ENCODE data around the gene SGSM1. TPM values are rescaled to one million over a fixed set of nuclear protein-coding genes. Genes with fewer than 3 reads are reported as not detected.

SGSM1 gene
- polyA plus RNA-seq, 1 of the 3 experiments (the other 2 are of a cell fraction), result 0.15 TPM

DNA sequence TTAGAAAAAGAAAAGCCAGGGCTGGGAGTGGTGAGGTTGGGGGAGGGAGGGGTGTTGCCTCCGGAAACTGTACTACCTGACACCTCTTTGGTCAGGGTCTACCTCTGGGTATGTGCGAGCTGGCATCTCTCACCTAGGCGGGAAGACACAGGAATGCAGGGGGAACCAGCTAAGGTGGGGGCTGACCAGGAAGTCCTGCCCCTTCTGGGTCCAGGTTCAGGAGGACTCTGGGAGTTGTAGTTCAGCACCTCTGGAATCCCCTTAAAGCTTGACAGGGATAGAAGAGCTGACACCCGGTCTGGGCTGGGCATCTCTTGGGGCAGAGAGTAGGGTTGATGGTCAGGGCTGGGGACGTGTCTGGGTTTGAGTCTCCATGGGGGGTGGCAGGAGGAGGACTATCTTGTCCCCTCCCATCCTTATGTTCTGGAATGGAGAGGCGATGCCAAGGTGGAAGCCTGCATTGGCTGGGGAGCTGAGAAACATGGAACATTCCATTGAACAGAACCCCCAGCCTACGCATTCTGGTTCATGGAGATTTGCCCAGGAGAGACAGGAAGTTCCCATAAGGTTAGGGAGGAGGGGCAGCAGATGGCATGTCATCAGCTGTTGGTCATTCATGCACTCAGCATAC lies 144.4 kb downstream of the SGSM1 start:
- 42% methylated on average over 6 of the region's 7 CpGs for whole genome bisulfite sequencing (ENCODE audit: low lambda C conversion rate)
- H3K9ac ChIP-seq, result no peak overlapping the region
- H3K36me3 ChIP-seq (replicated peaks in 1 of 2; ENCODE audit: control insufficient read depth in 1 of 2, insufficient read depth in 2 of 2, low read length in 1 of 2), result no peaks in the 10 kb centered on the region
- H3K4me2 ChIP-seq, result no peak overlapping the region
- H3K4me3 ChIP-seq (ENCODE audit: low read depth in 2 of 2, low read length in 1 of 2), result no peak overlapping the region
- ChIA-PET CTCF (interaction anchor here (0.7 to 20.1 kb wide), 11 partner anchors 10 to 119 kb away, joined by 3 to 513 read pairs (median 4); no protein-coding TSS in a partner anchor), POLR2A (no interaction called here)
- DNase-seq, result peak; percentile 53
- TF ChIP-seq FOSL2 (IDR thresholded peaks at IDR 0.05; ENCODE audit: borderline replicate concordance, low read depth) (no peak), GABPA (IDR thresholded peaks at IDR 0.05; ENCODE audit: low read depth) (peak; percentile 74), ELF1 (IDR thresholded peaks at IDR 0.05) (peak; percentile 56)
- no peaks in the 10 kb centered on the region for H3K9me2 ChIP-seq
- H3K79me2 ChIP-seq (ENCODE audit: insufficient read depth), result peaks cover 28% of the 10 kb centered on the region; the same call in 1 of the 2 replicates
- H3K27ac ChIP-seq (ENCODE audit: low read depth in 2 of 2, low read length in 1 of 2), result no peak overlapping the region
- peak overlapping the region; percentile 51; the same call in 1 of the 2 replicates for H2AFZ ChIP-seq (ENCODE audit: low read depth)
- H3K27me3 ChIP-seq (ENCODE audit: insufficient read depth), result no peaks in the 10 kb centered on the region
- H3F3A ChIP-seq (replicated peaks; ENCODE audit: insufficient read depth), result peaks cover 6% of the 10 kb centered on the region
- no peaks in the 10 kb centered on the region for H4K20me1 ChIP-seq (ENCODE audit: insufficient read depth)
- no peaks in the 10 kb centered on the region for H3K9me3 ChIP-seq
- H3K4me1 ChIP-seq (ENCODE audit: control insufficient read depth in 1 of 2, insufficient read depth in 2 of 2, low read depth in 1 of 2, low read length in 1 of 2), result peaks cover 14 to 15% of the 10 kb centered on the region in 2 experiments; a peak in 3 of 4 replicates

- ChIA-PET CTCF (interaction anchor here (0.7 to 20.1 kb wide), 18 partner anchors 10 to 179 kb away, joined by 3 to 513 read pairs (median 4); no protein-coding TSS in a partner anchor), POLR2A (no interaction called here)
- DNase-seq, result peak; percentile 99
- Histone ChIP-seq H3F3A (replicated peaks; ENCODE audit: insufficient read depth) (peaks cover 6% of the 10 kb centered on the region), H3K79me2 (ENCODE audit: insufficient read depth) (peaks cover 45% of the 10 kb centered on the region; the same call in 1 of the 2 replicates), H3K27ac (ENCODE audit: low read depth in 2 of 2, low read length in 1 of 2) (peak within 1 kb of the TSS; percentile 82 to 87), H3K36me3 (replicated peaks in 1 of 2; ENCODE audit: control insufficient read depth in 1 of 2, insufficient read depth in 2 of 2, low read length in 1 of 2) (no peaks in the 10 kb centered on the region), H3K27me3 (ENCODE audit: insufficient read depth) (no peaks in the 10 kb centered on the region), H3K4me3 (ENCODE audit: low read depth in 2 of 2, low read length in 1 of 2) (peak within 1 kb of the TSS; percentile 73 to 93), H3K9ac (peak within 1 kb of the TSS; percentile 91), H3K9me3 (no peaks in the 10 kb centered on the region), H2AFZ (ENCODE audit: low read depth) (peak within 1 kb of the TSS; percentile 91), H4K20me1 (ENCODE audit: insufficient read depth) (no peaks in the 10 kb centered on the region), H3K9me2 (no peaks in the 10 kb centered on the region), H3K4me2 (peak within 1 kb of the TSS; percentile 97), H3K4me1 (ENCODE audit: control insufficient read depth in 1 of 2, insufficient read depth in 2 of 2, low read depth in 1 of 2, low read length in 1 of 2) (peaks cover 14 to 15% of the 10 kb centered on the region in 2 experiments; a peak in 3 of 4 replicates)
- WGBS (ENCODE audit: low lambda C conversion rate), result 14% methylated on average over 15 of the region's 71 CpGs
- peak; percentile 80 for TF ChIP-seq MXI1 (IDR thresholded peaks at IDR 0.05; ENCODE audit: low read depth, low read length)
- TF ChIP-seq, protein P1, sequence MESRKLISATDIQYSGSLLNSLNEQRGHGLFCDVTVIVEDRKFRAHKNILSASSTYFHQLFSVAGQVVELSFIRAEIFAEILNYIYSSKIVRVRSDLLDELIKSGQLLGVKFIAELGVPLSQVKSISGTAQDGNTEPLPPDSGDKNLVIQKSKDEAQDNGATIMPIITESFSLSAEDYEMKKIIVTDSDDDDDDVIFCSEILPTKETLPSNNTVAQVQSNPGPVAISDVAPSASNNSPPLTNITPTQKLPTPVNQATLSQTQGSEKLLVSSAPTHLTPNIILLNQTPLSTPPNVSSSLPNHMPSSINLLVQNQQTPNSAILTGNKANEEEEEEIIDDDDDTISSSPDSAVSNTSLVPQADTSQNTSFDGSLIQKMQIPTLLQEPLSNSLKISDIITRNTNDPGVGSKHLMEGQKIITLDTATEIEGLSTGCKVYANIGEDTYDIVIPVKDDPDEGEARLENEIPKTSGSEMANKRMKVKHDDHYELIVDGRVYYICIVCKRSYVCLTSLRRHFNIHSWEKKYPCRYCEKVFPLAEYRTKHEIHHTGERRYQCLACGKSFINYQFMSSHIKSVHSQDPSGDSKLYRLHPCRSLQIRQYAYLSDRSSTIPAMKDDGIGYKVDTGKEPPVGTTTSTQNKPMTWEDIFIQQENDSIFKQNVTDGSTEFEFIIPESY (IDR thresholded peaks at IDR 0.05; ENCODE audit: borderline replicate concordance, low read depth), result no peak
- peak; percentile 9; the same call in 1 of the 2 replicates for TF ChIP-seq RCOR1 (IDR thresholded peaks at IDR 0.05; ENCODE audit: low read length)
- peak; percentile 97 for TF ChIP-seq CTCF (IDR thresholded peaks at IDR 0.05)
- peak; percentile 92 for TF ChIP-seq SMC3 (IDR thresholded peaks at IDR 0.05; ENCODE audit: low read depth, low read length)
- TF ChIP-seq RAD21 (IDR thresholded peaks at IDR 0.05; ENCODE audit: low read length), result peak; percentile 91
- no peak for TF ChIP-seq GATA2 (CRISPR knock-in tag; IDR thresholded peaks at IDR 0.05)
- TF ChIP-seq NRF1 (IDR thresholded peaks at IDR 0.05; ENCODE audit: low read depth, low read length), result peak; percentile 88
These were observed 146.2 kb downstream of the SGSM1 start, which contains the start of gene KIAA1671 for GRCh38 chr22:24951942-24952836. Gene KIAA1671, plus strand, starts transcription at chr22:24952716. Its CDS starts 75,284 bp downstream, at chr22:25028000.

All from SK-N-SH (cell line).